ENCODE results near the gene MYO1G. TPM values are rescaled to one million over a fixed set of nuclear protein-coding genes. Genes with fewer than 3 reads are reported as not detected.

The MYO1G gene
- total RNA-seq, 1 donor from 2014 or later, result 0.54 TPM

DNA sequence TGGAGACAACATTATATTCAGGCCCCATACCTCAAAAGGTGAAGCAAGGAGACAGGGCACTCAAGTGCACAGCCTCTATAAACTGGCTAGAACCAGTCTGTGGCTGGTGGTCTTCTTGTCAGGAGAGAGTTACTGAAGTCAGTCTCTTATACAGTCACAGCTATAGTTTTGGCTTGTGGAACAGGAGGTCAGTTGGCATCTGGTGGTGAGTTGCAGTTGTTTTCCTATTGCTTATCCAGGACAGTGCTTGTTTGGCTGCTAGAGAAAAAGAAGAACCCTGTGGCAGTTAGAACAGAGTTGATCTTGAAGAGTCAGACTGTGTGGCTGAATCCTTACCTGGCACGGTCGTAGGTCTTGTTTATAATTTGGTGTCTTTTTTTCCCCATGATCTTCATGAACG, 38.4 kb upstream of the MYO1G start:
- Mint-ChIP-seq H3K36me3 (ENCODE audit: unreplicated experiment) (no peaks in the 10 kb centered on the region), H3K9me3 (ENCODE audit: unreplicated experiment) (peaks cover 7% of the 10 kb centered on the region), H3K27me3 (ENCODE audit: unreplicated experiment) (no peaks in the 10 kb centered on the region), H3K27ac (ENCODE audit: unreplicated experiment) (no peak overlapping the region), H3K4me1 (ENCODE audit: low read depth, unreplicated experiment) (peaks cover 19% of the 10 kb centered on the region), H3K4me3 (ENCODE audit: unreplicated experiment) (no peak overlapping the region)
- no peak for DNase-seq
- TF ChIP-seq, protein P1, sequence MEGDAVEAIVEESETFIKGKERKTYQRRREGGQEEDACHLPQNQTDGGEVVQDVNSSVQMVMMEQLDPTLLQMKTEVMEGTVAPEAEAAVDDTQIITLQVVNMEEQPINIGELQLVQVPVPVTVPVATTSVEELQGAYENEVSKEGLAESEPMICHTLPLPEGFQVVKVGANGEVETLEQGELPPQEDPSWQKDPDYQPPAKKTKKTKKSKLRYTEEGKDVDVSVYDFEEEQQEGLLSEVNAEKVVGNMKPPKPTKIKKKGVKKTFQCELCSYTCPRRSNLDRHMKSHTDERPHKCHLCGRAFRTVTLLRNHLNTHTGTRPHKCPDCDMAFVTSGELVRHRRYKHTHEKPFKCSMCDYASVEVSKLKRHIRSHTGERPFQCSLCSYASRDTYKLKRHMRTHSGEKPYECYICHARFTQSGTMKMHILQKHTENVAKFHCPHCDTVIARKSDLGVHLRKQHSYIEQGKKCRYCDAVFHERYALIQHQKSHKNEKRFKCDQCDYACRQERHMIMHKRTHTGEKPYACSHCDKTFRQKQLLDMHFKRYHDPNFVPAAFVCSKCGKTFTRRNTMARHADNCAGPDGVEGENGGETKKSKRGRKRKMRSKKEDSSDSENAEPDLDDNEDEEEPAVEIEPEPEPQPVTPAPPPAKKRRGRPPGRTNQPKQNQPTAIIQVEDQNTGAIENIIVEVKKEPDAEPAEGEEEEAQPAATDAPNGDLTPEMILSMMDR (IDR thresholded peaks at IDR 0.05; ENCODE audit: partially characterized antibody, unreplicated experiment), result no peak

DNA sequence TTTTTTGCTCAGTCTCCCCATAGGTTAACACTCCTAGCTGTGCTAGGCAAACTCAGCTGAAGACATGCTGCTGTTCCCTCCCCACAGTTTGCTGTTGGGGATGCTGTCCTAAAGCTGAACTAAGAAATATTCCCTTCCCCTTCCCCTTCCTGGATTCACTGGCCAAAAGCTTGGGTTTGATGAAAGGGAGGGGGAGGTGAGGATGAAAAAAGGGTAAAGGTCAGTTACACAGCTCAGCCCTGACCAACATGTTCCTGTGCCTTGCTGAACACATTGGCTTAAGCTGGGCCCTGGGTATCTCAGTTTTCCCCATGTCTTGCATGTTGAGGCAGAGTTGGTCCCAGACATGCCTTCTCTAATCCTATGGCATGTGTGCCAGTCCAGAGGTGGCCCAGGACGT, 36.5 kb upstream of the MYO1G start:
- Mint-ChIP-seq H3K9me3 (ENCODE audit: unreplicated experiment) (peaks cover 5% of the 10 kb centered on the region), H3K27me3 (ENCODE audit: unreplicated experiment) (no peaks in the 10 kb centered on the region), H3K27ac (ENCODE audit: unreplicated experiment) (no peak overlapping the region), H3K36me3 (ENCODE audit: unreplicated experiment) (no peaks in the 10 kb centered on the region), H3K4me1 (ENCODE audit: low read depth, unreplicated experiment) (peaks cover 6% of the 10 kb centered on the region), H3K4me3 (ENCODE audit: unreplicated experiment) (no peak overlapping the region)
- TF ChIP-seq, protein P1 (IDR thresholded peaks at IDR 0.05; ENCODE audit: partially characterized antibody, unreplicated experiment), result no peak
- DNase-seq, result no peak

DNA sequence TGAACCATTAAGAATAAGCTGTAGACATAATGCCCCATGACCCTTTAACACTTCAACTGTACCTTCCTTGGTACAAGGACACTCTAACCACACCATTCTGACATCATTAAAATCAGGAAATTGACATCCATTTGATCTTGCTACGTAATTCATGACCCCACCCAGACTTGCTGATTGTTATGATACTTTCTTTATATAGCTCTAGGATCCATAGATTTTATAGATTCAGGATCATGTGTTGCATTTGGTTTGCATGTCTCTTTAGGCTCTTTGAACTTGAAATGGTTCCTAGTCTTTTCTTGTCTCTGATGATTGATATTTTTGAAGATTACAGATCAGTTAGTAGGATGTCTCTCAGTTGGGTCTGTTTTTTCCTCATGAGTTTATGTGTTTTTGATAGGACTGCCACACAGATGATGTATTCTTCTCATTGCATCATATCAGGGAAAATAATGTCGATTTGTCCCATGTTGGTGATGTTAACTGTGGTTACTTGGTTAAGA, 34.7 kb upstream of the MYO1G start:
- Mint-ChIP-seq H3K9me3 (ENCODE audit: unreplicated experiment) (peaks cover 4% of the 10 kb centered on the region), H3K4me3 (ENCODE audit: unreplicated experiment) (no peak overlapping the region), H3K27ac (ENCODE audit: unreplicated experiment) (no peak overlapping the region), H3K4me1 (ENCODE audit: low read depth, unreplicated experiment) (no peaks in the 10 kb centered on the region), H3K27me3 (ENCODE audit: unreplicated experiment) (peaks cover 3% of the 10 kb centered on the region), H3K36me3 (ENCODE audit: unreplicated experiment) (no peaks in the 10 kb centered on the region)
- DNase-seq, result no peak
- TF ChIP-seq, protein P1 (IDR thresholded peaks at IDR 0.05; ENCODE audit: partially characterized antibody, unreplicated experiment), result no peak

DNA sequence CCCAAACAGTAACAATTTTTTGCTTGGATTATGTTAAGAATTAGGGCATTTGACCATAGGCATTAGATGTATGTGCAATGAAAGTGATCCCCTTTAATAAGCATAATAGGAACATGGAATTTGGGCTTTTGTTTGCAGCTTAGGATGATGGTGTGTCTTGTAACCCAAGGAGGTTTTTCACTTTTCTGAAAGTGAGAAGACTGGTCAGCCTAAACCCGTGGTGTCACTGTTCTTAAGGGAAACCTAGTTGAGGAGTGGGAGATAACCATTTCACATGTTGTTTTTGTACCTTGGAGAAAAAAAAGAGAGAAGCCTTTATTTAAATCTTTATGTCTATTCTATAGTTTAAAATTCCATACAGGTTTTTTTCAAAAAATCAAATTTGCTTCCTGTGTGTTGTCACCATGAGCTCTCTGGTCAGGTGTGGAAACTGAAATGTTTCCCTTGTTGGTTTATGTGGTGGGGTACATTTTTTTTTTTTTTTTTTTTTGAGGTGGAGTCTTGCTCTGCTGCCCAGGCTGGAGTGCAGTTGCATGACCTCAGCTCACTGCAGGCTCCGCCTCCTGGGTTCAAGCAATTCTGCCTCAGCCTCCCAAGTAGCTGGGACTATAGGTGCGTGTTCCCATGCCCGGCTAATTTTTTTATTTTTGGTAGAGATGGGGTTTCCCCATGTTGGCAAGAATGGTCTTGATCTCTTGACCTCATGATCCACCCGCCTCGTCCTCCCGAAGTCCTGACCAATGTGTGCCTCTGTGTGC, 28.9 kb upstream of the MYO1G start:
- Mint-ChIP-seq H3K9me3 (ENCODE audit: unreplicated experiment) (no peaks in the 10 kb centered on the region), H3K27ac (ENCODE audit: unreplicated experiment) (peak overlapping the region; percentile 40), H3K4me1 (ENCODE audit: low read depth, unreplicated experiment) (peaks cover 5% of the 10 kb centered on the region), H3K27me3 (ENCODE audit: unreplicated experiment) (peaks cover 3% of the 10 kb centered on the region), H3K4me3 (ENCODE audit: unreplicated experiment) (no peak overlapping the region), H3K36me3 (ENCODE audit: unreplicated experiment) (peaks cover 4% of the 10 kb centered on the region)
- no peak for DNase-seq
- TF ChIP-seq, protein P1 (IDR thresholded peaks at IDR 0.05; ENCODE audit: partially characterized antibody, unreplicated experiment), result no peak

DNA sequence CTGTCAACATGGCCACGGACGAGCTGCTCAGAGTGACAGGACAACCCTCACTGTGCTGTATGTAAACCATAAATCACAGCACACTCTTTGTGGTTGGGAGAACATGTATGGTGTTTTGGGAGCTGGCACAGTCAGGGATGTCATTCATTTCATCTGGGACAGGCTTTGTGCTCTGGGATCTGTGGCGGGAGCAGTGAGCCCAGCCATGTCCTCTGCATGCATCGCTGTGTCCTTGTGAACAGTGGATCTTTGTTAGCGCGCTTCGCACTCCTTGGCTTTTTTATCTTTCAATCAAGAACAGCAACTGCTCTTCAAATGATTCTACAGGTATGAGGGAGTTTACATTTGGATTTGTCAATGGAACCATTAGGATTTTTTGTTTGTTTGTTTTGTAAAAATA, 28.3 kb upstream of the MYO1G start:
- Mint-ChIP-seq H3K4me3 (ENCODE audit: unreplicated experiment) (no peak overlapping the region), H3K9me3 (ENCODE audit: unreplicated experiment) (no peaks in the 10 kb centered on the region), H3K36me3 (ENCODE audit: unreplicated experiment) (peaks cover 4% of the 10 kb centered on the region), H3K27ac (ENCODE audit: unreplicated experiment) (peak overlapping the region; percentile 40), H3K27me3 (ENCODE audit: unreplicated experiment) (peaks cover 3% of the 10 kb centered on the region), H3K4me1 (ENCODE audit: low read depth, unreplicated experiment) (peaks cover 5% of the 10 kb centered on the region)
- DNase-seq, result no peak
- TF ChIP-seq, protein P1 (IDR thresholded peaks at IDR 0.05; ENCODE audit: partially characterized antibody, unreplicated experiment), result no peak
